Measurements from ENCODE around the gene CABLES1. TPM values are rescaled to one million over a fixed set of nuclear protein-coding genes. Genes with fewer than 3 reads are reported as not detected.

The CABLES1 gene
- total and polyA plus RNA-seq, 12 donors: 2.1 to 11.9 (median 5.3) TPM

DNA sequence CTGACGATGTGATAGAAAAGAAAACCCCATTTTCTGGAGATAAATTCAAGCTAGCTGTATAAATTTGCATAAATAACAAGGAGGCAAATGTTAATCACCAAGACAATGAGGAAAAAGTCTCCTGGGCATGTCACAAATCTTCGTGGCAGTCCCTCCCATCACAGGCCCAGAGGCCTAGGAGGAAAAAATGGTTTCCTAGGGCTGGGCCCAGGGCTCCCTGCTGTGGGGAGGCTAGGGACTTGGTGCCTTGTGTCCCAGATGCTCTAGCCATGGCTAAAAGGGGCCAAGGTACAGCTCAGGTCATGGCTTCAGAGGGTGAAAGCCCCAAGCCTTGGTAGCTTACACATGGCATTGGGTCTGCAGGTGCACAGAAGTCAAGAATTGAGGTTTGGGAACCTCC is 134.6 kb downstream of the CABLES1 start:
- 90 to 95% (median 95%) methylated on average over 2 of the region's 2 CpGs for WGBS, 4 donors

DNA sequence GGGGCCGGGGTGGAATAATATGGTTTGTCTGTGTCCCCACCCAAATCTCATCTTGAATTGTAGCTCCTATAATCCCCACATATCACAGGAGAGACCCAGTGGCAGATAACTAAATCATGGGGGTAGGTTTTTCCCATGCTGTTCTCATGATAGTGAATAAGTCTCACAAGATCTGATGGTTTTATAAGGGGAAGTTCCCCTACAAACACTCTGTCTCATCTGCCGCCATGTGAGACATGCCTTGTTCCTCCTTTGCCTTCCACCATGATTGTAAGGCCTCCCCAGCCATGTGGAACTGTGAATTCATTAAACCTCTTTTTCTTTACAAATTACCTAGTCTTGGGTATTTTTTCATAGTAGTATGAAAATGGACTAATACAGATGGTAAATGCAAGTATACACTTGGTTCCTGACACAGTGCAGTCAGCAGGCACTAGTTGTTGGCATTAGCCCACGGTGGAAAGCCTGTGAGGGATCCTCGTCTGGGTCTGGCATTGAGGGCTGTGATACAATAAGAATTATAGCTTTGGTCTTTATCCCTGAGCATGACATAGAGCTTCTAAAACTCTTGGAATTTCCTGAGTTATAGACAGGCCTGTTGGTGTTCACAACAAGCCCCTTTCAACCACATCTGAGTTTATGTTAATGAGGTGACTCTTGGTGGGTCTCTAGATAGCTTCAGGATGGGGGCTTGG is 135.8 kb downstream of the CABLES1 start:
- Histone ChIP-seq H3K9me3 (replicated peaks in 1 of 3) (no peaks in the 10 kb centered on the region), H3K4me1 (replicated peaks in 1 of 2) (no peaks in the 10 kb centered on the region), H3K4me3 (no peak overlapping the region), H3K36me3 (replicated peaks in 1 of 2) (no peaks in the 10 kb centered on the region), H3K27ac (no peak overlapping the region), H3K27me3 (no peaks in the 10 kb centered on the region)
- DNase-seq: no peak
- WGBS, 4 donors: 81 to 82% (median 81%) methylated on average over 4 of the region's 4 CpGs
- no peak for TF ChIP-seq POLR2A (IDR thresholded peaks at IDR 0.05)
- TF ChIP-seq, protein P1, sequence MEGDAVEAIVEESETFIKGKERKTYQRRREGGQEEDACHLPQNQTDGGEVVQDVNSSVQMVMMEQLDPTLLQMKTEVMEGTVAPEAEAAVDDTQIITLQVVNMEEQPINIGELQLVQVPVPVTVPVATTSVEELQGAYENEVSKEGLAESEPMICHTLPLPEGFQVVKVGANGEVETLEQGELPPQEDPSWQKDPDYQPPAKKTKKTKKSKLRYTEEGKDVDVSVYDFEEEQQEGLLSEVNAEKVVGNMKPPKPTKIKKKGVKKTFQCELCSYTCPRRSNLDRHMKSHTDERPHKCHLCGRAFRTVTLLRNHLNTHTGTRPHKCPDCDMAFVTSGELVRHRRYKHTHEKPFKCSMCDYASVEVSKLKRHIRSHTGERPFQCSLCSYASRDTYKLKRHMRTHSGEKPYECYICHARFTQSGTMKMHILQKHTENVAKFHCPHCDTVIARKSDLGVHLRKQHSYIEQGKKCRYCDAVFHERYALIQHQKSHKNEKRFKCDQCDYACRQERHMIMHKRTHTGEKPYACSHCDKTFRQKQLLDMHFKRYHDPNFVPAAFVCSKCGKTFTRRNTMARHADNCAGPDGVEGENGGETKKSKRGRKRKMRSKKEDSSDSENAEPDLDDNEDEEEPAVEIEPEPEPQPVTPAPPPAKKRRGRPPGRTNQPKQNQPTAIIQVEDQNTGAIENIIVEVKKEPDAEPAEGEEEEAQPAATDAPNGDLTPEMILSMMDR (IDR thresholded peaks at IDR 0.05): no peak
- intact Hi-C loops (cut with DNase I): no loop called here

More for the DNA sequence above, 134.6 kb downstream of the CABLES1 start:
- H3K27ac ChIP-seq: no peak overlapping the region
- no peaks in the 10 kb centered on the region for H3K4me1 ChIP-seq (replicated peaks in 1 of 2)
- H3K9me3 ChIP-seq (replicated peaks in 1 of 3): no peaks in the 10 kb centered on the region
- H3K27me3 ChIP-seq: no peaks in the 10 kb centered on the region
- intact Hi-C loops (cut with DNase I): no loop called here
- no peak for DNase-seq
- H3K4me3 ChIP-seq: no peak overlapping the region
- TF ChIP-seq POLR2A (IDR thresholded peaks at IDR 0.05): no peak
- TF ChIP-seq, protein P1 (IDR thresholded peaks at IDR 0.05): no peak
- H3K36me3 ChIP-seq (replicated peaks in 1 of 2): no peaks in the 10 kb centered on the region

DNA sequence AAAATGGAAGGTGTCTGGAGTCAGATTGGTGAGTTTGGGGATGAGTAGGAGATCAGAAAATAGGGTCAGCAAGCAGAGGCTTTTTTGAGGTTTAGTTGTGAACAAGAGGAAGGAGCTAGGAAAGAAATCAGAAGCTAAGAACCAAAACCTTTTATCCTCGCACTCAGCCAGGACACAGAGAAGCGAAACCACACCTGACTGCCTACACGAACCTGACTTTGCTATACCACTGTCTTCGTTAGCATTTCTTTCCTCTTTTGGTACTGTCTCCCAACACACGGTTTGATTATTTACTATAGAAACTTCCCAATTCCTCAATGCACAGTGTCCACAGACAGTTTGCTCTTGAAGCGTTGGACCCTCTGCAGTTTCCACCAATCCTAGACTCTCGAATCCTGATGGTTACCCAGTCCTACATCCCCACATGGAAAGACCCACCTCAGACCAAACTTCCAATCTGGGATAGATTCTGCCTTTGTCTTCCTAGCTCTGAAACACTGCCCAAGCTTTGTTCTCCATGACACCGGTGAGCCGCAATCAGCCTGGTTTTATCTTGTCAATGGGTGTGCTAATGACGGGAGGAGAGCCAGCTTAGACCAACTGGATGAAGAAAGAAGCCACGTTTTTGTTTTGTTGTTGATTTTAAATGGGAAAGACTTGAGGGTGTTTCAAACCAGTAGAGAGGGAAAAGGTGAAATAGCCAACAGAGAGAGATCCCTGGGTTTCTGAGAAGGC is 137.4 kb downstream of the CABLES1 start:
- TF ChIP-seq, protein P1 (IDR thresholded peaks at IDR 0.05): no peak
- no peak for TF ChIP-seq POLR2A (IDR thresholded peaks at IDR 0.05)
- H3K9me3 ChIP-seq (replicated peaks in 1 of 3): no peaks in the 10 kb centered on the region
- DNase-seq: no peak
- intact Hi-C loops (cut with DNase I): no loop called here
- no peaks in the 10 kb centered on the region for H3K36me3 ChIP-seq (replicated peaks in 1 of 2)
- no peak overlapping the region for H3K4me3 ChIP-seq
- no peaks in the 10 kb centered on the region for H3K27me3 ChIP-seq
- WGBS, 4 donors: 75 to 83% (median 76%) methylated on average over 11 of the region's 11 CpGs
- H3K27ac ChIP-seq: no peak overlapping the region
- no peaks in the 10 kb centered on the region for H3K4me1 ChIP-seq (replicated peaks in 1 of 2)

DNA sequence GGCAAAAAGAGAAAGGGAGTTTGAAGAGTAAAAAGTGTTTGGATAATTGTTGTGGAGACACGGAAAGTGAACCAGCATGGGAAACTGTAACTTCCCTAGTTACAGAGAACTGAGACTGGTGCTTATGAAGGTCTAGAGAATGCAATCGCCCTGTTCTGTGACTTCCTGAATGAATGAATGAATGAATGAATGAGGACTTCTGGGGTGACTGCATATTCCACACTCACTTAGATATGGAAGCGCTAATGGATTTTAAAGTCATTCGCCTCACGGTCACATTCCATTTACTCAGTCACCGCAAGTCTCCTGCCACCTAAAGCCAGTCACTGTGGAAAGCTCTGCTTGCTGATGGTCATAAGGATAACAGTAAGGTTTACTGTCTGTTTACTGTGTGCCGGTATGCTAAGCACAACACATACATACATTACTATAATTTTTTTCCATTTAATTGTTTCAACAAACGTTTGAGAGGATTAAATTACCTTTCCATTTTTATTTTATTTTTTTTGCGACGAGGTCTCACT is 138.2 kb downstream of the CABLES1 start:
- no peak overlapping the region for H3K27ac ChIP-seq
- H3K4me1 ChIP-seq (replicated peaks in 1 of 2): no peaks in the 10 kb centered on the region
- H3K4me3 ChIP-seq: no peak overlapping the region
- H3K36me3 ChIP-seq (replicated peaks in 1 of 2): no peaks in the 10 kb centered on the region
- intact Hi-C loops (cut with DNase I): no loop called here
- no peaks in the 10 kb centered on the region for H3K9me3 ChIP-seq (replicated peaks in 1 of 3)
- DNase-seq: no peak
- no peaks in the 10 kb centered on the region for H3K27me3 ChIP-seq
- 80 to 89% (median 84%) methylated on average over 10 of the region's 10 CpGs for WGBS, 4 donors
- no peak for TF ChIP-seq POLR2A (IDR thresholded peaks at IDR 0.05)
- TF ChIP-seq, protein P1 (IDR thresholded peaks at IDR 0.05): no peak

Data from adrenal gland (tissue), 12 donors.